Activated gamma-delta T cell treated with Interleukin-2 at 50 U/mL for 16 hours (primary cell): ENCODE measurements around the gene SEMA3B.
A peak's percentile ranks its signal among the peaks of the same experiment; 100 is the strongest.
"Not testable (repeated sequence)": the region's sequence is repeated elsewhere in the genome, so short reads cannot be mapped to it uniquely, and the experiment has no call there.

ENCODE experiments used
- DNase-seq: peaks from one replicate; pipeline ENCODE4 v3.0.0-alpha.2; 2020

The SEMA3B gene

GRCh38 chr3:50268703-50269451 lies at the start of gene SEMA3B:
SEMA3B (plus strand) TSS chr3:50269147; CDS start chr3:50269241, 94 bp downstream.
- no peak for DNase-seq

DNA sequence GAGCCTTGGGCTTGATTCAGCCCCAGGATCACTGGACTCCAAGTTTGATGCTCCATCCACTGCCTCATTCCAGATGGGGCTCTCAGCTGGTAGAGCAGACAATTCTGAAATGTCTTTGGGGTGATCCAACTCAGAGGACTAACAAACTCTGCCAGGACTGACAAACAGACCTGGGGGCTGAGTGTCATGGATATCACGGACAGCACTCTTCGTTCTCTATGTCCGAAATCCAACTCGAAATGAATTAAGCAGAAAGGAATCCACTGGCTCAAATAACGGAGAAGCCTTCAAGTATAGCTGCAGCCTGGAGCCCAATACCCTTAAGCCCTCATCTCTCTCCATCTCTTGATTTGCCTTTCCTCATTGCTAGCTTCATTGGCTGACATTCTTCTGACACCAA lies 49.7 kb upstream of the SEMA3B start:
- no peak for DNase-seq

GRCh38 chr3:50220109-50220508 lies 48.8 kb upstream of the SEMA3B start:
- DNase-seq = no peak

DNA sequence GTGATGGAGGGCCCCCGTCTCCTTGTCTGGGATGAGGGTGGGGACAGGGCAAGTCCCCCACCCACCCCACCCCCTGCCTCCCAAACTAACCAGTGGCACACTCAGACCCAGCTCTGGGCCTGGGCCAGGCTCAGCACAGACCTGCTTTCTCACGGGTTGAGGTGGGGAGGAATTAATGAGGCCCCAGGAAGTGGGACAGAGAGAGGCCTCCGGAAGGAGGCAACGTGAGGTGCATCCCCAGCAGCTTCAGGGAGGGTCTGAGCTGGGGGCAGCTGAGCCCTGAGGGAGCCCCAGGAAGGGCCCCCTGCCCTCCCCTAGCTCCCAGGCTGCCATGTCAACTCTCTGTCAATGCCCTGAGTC lies 47.9 kb upstream of the SEMA3B start:
- no peak for DNase-seq

DNA sequence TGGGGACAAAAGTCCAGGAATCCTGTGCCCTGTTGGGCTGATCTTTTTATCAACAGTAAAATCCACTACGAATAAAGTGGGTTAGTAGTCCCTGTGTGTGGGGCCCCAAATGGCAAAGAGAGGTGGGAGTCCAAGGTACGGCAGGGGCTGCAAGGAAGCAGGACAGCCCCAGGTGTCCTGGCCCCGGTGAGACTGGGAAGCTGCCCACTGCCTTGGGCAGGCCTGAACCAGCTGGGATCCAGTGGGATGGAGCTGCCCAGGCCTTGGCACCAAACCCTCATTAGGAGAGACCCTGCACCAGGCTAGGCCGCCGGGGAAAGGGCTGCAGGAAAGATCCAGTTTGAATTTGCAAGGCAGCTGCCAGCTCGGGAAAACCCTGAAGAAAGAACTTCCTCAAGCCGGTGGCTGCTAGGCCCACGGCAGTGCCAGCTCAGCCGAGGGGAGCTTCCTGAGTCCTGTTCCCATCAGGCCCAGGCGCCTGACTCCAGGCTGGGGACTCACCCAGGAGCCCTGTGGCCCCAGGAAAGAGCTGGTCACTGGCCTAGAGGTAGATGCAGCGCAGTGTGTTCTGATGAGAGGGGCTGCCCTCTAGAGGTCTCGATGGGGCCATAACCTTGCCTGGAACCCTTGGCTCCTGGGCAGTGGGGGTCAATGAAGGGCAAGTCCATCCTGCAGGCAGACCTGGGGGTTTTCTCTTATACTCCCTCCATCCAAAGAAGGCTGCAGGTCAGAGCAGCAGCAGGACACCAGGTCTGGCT lies 47.4 kb upstream of the SEMA3B start:
- DNase-seq = no peak

- no peak for DNase-seq
Observed at GRCh38 chr3:50222169-50222528, 46.8 kb upstream of the SEMA3B start.

- no peak for DNase-seq
Observed at GRCh38 chr3:50224639-50225038, 44.3 kb upstream of the SEMA3B start.

- no peak for DNase-seq
Observed at GRCh38 chr3:50226888-50227389, 42.0 kb upstream of the SEMA3B start.

GRCh38 chr3:50227390-50228183 lies 41.4 kb upstream of the SEMA3B start:
- peak; percentile 89 for DNase-seq

DNA sequence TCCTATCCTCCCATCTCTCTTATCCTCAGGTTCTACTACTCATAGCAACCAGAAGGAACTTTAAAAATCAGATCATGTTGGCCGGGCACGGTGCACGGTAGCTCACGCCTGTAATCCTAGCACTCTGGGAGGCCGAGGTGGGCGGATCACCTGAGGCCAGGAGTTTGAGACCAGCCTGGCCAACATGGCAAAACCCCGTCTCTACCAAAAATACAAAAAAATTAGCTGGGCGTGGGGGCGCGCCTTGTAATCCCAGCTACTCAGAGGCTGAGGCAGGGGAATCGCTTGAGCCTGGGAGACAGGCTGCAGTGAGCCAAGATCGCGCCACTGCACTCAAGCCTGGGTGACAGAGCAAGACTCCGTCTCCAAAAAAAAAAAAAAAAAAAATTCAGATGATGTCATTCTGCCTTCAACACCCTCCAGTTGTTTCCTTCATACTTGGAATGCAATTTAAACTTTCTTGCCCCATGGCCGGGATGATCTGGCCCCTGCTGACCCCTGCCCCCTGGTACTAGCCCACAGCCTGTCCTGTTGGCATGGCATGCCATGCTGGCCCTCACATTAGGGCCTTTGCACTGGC lies 40.7 kb upstream of the SEMA3B start:
- not testable (repeated sequence) for DNase-seq

DNA sequence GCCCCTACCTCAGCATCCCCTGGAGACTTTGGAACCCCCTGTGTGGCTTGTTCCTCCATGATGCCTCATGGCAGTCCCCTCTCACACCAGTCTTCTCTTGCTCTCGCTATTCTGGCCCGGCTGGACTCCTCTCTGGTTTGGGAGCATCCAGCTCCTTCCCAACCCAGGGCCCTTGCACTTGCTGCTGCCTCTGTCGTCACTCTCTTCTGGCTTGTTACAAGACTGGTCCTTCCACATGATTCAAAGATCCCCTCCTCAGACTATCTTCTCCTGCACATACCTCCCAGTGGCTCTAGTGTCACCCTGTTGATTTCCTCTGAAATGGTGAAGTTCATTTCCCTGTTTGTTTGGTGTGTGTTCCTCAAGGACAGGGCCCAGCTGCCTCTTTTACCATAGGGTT lies 39.5 kb upstream of the SEMA3B start:
- no peak for DNase-seq

DNA sequence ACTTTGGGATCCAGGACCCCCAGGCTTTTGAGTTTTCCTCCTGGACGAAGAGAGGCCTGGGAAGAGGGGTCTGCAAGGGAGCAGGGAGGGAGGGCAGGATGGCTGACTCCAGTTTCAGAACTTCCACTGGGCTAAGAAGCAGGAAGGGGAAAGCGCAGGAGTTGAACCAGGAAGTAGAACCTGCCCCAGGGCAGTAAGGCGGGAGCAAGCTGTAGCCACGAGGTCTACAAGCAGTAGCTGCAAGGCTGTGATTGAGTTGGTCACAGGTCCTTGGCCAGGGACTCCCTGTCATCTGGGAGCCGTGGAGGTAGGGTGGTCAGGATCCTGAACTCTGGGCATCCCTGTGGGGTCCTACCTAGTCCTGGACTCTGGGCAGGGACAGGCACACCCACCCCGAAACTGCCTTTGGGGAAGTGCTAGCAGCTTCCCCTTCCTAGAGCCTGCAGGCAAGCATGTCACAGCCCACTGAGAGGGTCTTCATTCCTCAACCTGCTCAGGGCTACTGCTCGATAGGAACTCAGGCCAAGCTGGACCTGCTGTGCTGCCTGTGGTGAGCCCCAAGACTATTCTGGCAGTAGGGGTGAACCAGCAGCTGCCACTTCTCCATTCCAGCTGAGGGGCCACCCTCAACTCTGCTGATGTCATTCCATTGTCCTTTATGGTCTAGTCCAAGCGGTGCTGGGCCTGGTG lies 38.7 kb upstream of the SEMA3B start:
- no peak for DNase-seq

DNA sequence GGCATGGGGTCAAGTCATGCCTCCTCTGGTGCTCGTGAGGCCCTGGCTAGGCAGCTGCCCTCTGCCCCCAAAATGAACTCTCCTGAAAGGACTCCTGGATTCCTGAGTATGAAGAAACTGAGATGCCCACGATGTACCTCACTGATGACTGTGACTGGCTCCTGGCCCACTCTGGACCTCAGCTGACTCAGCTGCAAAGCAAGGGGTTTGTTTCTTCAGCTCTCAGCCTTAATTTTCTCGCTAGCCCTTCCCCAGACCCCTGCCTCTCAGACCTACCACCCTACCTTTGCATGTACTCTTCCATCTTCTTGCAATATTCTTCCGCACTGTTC lies 38.2 kb upstream of the SEMA3B start:
- no peak for DNase-seq

DNA sequence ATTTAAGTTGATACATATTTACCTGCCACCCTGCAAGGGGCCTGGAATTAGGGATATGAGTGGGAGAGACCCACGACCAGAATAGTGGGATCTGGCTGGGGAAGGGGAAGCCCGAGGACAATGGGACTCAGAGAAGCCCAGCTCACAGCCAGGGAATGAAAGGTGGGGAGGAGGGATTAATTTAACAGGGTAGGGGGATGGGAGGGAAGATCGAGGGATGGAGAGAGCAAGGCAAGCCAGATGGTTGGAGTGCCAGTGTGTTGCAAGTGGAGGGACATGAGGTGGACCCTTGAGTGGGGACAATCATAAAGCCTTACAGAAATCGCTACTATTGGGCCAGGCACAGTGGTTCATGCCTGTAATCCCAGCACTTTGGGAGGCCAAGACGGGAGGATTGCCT lies 37.4 kb upstream of the SEMA3B start:
- no peak for DNase-seq

- no peak for DNase-seq
Observed at GRCh38 chr3:50232303-50232702, 36.6 kb upstream of the SEMA3B start.

GRCh38 chr3:50233176-50233575 lies 35.8 kb upstream of the SEMA3B start:
- DNase-seq = no peak

- peak; percentile 99 for DNase-seq
Observed at GRCh38 chr3:50235716-50236483, 33.0 kb upstream of the SEMA3B start, which contains the start of gene GNAI2. GNAI2 (plus strand) TSS chr3:50236204; CDS start chr3:50236336, 132 bp downstream.

GRCh38 chr3:50236484-50237132 lies 32.3 kb upstream of the SEMA3B start:
- no peak for DNase-seq

DNA sequence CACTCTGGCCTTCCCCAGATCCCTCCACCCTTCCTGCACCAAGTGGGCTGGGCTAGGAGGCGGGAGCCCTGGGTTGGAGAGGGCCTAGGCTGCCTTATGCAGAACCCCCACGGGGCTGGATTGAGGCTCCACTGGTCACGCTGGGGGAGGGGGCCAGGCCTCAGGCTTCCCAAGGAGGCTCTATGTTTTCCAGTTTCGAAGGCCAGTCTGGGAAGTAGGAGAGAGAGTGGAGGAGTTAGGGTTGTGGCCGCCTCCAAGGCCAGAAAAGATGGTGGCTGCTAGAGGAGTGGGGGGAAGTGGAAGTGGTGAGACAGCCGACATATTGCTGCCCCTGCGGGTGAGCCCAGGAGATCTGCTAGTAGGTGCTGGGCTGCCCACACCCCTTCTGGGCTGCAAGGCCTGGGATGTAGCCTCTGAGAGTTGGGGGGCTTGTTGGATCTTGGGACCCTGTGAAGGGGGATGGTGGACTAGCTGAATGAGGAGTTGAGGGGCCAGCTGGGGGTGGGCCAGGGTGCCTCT lies 31.8 kb upstream of the SEMA3B start:
- DNase-seq = peak; percentile 27

DNA sequence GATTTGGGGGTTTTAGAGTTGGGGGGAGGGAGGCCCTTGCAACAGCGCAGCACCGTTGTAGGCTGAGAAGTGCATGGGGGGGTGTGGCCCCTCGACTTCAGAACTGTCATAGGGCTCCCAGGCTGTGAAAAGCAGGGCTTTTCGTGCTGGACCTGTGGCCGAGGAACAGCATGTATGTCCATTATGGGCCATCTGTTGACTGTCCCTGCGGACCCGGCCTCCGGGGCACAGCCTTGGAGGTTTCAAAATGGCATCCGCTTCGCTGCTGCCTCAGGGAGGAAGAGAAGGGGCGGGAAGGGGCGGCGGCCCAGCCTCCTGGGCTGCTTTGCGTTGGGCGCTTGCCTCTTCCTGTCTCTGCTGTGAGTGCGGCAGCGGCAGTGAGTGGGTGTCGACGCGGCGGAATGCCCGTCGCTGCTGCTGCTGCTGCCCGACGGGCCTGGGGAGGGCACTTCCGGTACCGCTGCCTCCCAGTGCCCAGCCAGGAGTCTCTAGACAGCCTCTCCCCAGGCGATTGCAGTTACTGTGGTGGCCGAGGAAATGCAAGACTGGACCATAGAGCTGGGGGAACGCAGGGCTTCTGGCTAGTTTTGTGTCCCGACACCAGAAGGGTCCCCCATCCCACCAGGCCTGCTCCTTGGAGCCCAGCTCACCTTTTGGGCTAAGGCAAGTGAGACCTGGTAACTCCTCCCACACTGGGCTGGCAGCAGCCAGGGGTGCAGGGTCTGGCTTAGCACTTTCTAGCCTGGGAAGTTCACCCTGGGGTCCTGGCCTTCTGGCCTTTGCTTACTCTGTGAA lies 31.0 kb upstream of the SEMA3B start:
- DNase-seq = peak; percentile 84
